WTC11 (cell line): Measurements from ENCODE around the gene BLMH.

Experiments used
- CTCF ChIP-seq: fragments of 200-600 bp; IDR thresholded peaks from 2 replicates; pipeline ENCODE4 v1.8.0; 2022; ENCODE audit warnings: antibody characterized with exemption
- E2F1 ChIP-seq: sonication (generic); formaldehyde crosslinking; IDR thresholded peaks from 2 replicates; pipeline ENCODE4 v1.8.0; 2022; ENCODE audit warnings: mild to moderate bottlenecking, missing genetic modification reagents
- E2F5 ChIP-seq: sonication (generic); formaldehyde crosslinking; IDR thresholded peaks from 2 replicates; pipeline ENCODE4 v1.8.1; 2022; ENCODE audit warnings: mild to moderate bottlenecking, moderate library complexity, missing genetic modification reagents
- MAX ChIP-seq: sonication (generic); formaldehyde crosslinking; IDR thresholded peaks from 2 replicates; pipeline ENCODE4 v1.8.0; 2022; ENCODE audit warnings: mild to moderate bottlenecking, missing genetic modification reagents
- MXD4 ChIP-seq: fragments of 250-450 bp; sonication (Bioruptor Pico); IDR thresholded peaks from 2 replicates; pipeline ENCODE4 v1.8.0; 2021; ENCODE audit warnings: mild to moderate bottlenecking, moderate library complexity, borderline replicate concordance
- NR2C2 ChIP-seq: sonication (generic); formaldehyde crosslinking; IDR thresholded peaks from 2 replicates; pipeline ENCODE4 v1.8.0; 2022; ENCODE audit warnings: mild to moderate bottlenecking, missing genetic modification reagents
- NR3C1 ChIP-seq: sonication (generic); formaldehyde crosslinking; conservative IDR thresholded peaks from 2 replicates; pipeline ENCODE4 v1.8.1; 2023; ENCODE audit warnings: low read depth, mild to moderate bottlenecking, missing genetic modification reagents
- SP1 ChIP-seq: sonication (generic); formaldehyde crosslinking; conservative IDR thresholded peaks from 2 replicates; pipeline ENCODE4 v1.8.1; 2022; ENCODE audit warnings: missing genetic modification reagents
- ZMAT4 ChIP-seq: fragments of 250-450 bp; sonication (Bioruptor Pico); IDR thresholded peaks from 2 replicates; pipeline ENCODE4 v1.9.0; 2021; ENCODE audit warnings: mild to moderate bottlenecking
- ZNF219 ChIP-seq: sonication (generic); formaldehyde crosslinking; IDR thresholded peaks from 2 replicates; pipeline ENCODE4 v1.8.0; 2023; ENCODE audit warnings: missing genetic modification reagents, mild to moderate bottlenecking, borderline replicate concordance
- ZNF423 ChIP-seq: fragments of 250-450 bp; sonication (Bioruptor Pico); IDR thresholded peaks from 2 replicates; pipeline ENCODE4 v2.1.2; 2022; ENCODE audit warnings: mild to moderate bottlenecking, moderate library complexity
- ZNF425 ChIP-seq: fragments of 250-450 bp; sonication (Bioruptor Pico); conservative IDR thresholded peaks from 2 replicates; pipeline ENCODE4 v1.9.0; 2021; ENCODE audit warnings: mild to moderate bottlenecking

- no peak for TF ChIP-seq NR2C2 (CRISPR knock-in tag)
- no peak for TF ChIP-seq CTCF
- no peak for TF ChIP-seq ZNF425
- no peak for TF ChIP-seq MAX (CRISPR knock-in tag)
- TF ChIP-seq E2F1 (CRISPR knock-in tag), result no peak
- no peak for TF ChIP-seq MXD4 (CRISPR knock-in tag)
- no peak for TF ChIP-seq ZNF423 (CRISPR knock-in tag)
- no peak for TF ChIP-seq SP1 (CRISPR knock-in tag)
- no peak for TF ChIP-seq E2F5 (CRISPR knock-in tag)
- TF ChIP-seq NR3C1 (CRISPR knock-in tag), result no peak
- no peak for TF ChIP-seq ZMAT4 (CRISPR knock-in tag)
- TF ChIP-seq ZNF219 (CRISPR knock-in tag), result no peak
These were observed 16.7 kb upstream of the BLMH start for GRCh38 chr17:30308406-30308805.
